Lower leg skin (tissue), 4 donors: ENCODE measurements around the gene VAMP8. TPM values are rescaled to one million over a fixed set of nuclear protein-coding genes. Genes with fewer than 3 reads are reported as not detected.

Experiments used
- DNase-seq, 2 donors: peaks; one replicate each; pipeline ENCODE4 v3.0.0-alpha.2; 2019; ENCODE audit warnings: low spot score in 2 of 2
- H3K4me3 ChIP-seq: fragments of 200-600 bp; sonication (generic); 2 replicates; pipeline ENCODE4 v1.5.1; 2017; ENCODE audit warnings: mild to moderate bottlenecking, low read depth; ENCODE audit not compliant: poor library complexity, severe bottlenecking
- POLR2A ChIP-seq, 2 donors: fragments of 450-650 bp; IDR thresholded peaks; one replicate each; pipeline ENCODE4 v1.6.1; 2016 to 2017; ENCODE audit warnings: antibody characterized with exemption in 2 of 2, mild to moderate bottlenecking in 1 of 2, moderate library complexity in 1 of 2
- WGBS, 2 donors: methylation state at CpG; one replicate each; pipeline ENCODE4 v1.1.5; 2018; 5-methylcytosine and 5-hydroxymethylcytosine counted together
- intact Hi-C: fragments of 100-400 bp; cut with DNase I; formaldehyde crosslinking; loops from one replicate; pipeline ENCODE4 v1.15.0; 2023; ENCODE audit warnings: low total_unique reads
- total RNA-seq, 4 donors: library from RNA; depleted of rRNA; stranded (reverse); fragments of >200 nt; gene quantifications; one replicate each; pipeline ENCODE4 v1.1.0, GENCODE V29; 2016
- TF ChIP-seq, protein P1 (sequence below), 3 donors: fragments of 450-650 bp; IDR thresholded peaks; one replicate each; pipeline ENCODE4 v1.5.1; 2016; ENCODE audit warnings: antibody characterized with exemption in 3 of 3, mild to moderate bottlenecking in 3 of 3, moderate library complexity in 2 of 3

The VAMP8 gene
- total RNA-seq, 4 donors from 2014 or later: 88.3 to 207 (median 113) TPM

DNA sequence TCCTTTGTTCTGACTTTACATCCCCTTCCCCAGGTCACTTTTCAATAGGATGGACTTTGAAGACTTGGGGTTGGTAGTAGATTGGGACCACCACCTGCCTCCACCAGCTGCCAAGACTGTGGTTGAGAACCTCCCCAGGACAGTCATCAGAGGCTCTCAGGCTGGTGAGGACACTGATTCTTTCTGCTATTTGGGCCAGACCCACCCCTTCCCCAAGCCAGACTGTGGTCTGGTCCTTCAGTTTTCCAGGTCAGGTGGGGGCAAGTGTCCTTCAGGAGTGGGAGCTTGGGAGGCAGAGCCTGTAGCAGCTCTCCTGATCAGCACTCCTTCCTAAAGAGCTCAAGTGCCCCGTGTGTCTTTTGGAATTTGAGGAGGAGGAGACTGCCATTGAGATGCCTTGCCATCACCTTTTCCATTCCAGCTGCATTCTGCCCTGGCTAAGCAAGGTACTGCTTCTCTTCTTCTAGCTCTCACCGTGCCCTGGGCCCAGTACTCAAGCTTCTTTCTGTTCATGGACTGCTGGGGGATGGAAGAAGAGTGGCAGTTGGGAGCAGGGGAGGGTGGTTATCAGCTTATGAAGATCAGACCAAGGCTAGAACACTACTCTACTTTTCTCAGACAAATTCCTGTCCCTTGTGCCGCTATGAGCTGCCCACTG, 19.2 kb downstream of the VAMP8 start:
- intact Hi-C loops: no loop called here
- no peak for DNase-seq
- 74 to 76% methylated on average over 3 of the region's 3 CpGs for WGBS, 2 donors
- H3K4me3 ChIP-seq: no peak overlapping the region
- TF ChIP-seq, protein P1, sequence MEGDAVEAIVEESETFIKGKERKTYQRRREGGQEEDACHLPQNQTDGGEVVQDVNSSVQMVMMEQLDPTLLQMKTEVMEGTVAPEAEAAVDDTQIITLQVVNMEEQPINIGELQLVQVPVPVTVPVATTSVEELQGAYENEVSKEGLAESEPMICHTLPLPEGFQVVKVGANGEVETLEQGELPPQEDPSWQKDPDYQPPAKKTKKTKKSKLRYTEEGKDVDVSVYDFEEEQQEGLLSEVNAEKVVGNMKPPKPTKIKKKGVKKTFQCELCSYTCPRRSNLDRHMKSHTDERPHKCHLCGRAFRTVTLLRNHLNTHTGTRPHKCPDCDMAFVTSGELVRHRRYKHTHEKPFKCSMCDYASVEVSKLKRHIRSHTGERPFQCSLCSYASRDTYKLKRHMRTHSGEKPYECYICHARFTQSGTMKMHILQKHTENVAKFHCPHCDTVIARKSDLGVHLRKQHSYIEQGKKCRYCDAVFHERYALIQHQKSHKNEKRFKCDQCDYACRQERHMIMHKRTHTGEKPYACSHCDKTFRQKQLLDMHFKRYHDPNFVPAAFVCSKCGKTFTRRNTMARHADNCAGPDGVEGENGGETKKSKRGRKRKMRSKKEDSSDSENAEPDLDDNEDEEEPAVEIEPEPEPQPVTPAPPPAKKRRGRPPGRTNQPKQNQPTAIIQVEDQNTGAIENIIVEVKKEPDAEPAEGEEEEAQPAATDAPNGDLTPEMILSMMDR (IDR thresholded peaks at IDR 0.05): no peak
- TF ChIP-seq POLR2A (IDR thresholded peaks at IDR 0.05): no peak

DNA sequence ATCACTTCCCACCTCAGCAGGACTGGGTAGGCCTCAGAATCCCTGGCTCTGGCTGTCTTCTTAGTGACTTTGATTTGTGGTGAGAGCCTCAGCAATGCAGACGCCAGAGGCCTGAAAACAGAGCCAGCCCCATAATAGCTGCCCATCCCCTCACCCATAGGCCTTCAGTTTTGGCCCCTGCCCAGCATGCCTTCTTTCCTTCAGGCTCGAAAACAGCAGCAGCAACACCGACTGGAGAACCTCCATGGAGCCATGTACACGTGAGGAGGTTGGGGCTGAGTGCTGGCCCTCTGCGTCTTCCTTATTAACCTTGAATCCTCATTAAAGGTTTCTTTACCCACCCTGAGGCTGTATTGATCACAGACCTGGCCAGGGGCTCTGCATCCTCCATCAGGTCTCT, 19.9 kb downstream of the VAMP8 start:
- no peak for DNase-seq
- intact Hi-C loops: no loop called here
- TF ChIP-seq, protein P1 (IDR thresholded peaks at IDR 0.05): no peak
- TF ChIP-seq POLR2A (IDR thresholded peaks at IDR 0.05): no peak
- H3K4me3 ChIP-seq: no peak overlapping the region
- WGBS, 2 donors: 81 to 86% methylated on average over 5 of the region's 5 CpGs

DNA sequence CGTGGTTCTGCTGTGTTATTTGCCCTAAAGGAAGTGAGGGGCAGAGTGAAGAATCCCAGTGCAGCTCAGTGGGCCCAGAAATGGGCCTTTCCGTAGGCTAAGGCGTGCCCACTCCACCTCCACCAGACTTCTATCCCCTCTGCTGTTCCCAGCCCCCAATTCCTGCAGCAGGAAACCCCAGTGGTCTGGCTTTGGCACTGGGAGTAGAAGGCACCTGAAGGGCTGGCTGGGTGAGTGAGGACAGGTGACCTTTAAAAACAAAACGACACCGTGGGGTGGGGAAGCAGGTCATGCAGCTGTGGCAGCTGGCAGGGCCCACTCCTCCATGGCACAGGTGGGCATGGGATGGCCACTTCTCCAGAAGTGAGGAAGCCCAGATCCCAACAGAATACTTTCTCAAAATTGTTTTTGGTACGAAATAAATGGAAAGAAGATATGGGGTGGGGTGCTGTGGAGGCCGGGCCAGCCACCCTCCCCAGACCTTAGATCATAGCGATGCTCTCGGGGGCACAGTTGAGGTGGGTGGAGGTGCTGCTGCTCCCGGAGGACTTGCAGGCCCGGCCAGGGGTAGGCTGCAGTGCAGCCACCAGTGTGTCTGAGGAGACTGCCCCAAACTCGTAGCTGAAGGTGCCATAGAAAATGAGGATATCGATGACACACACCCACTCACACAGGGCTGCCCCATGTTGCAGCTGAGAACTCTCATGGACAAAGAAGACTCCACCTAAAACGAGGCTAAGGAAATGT, 21.4 kb downstream of the VAMP8 start:
- intact Hi-C loops: no loop called here
- no peak overlapping the region for H3K4me3 ChIP-seq
- no peak for TF ChIP-seq POLR2A (IDR thresholded peaks at IDR 0.05)
- TF ChIP-seq, protein P1 (IDR thresholded peaks at IDR 0.05): no peak
- no peak for DNase-seq
- WGBS, 2 donors: 75 to 79% methylated on average over 14 of the region's 14 CpGs

DNA sequence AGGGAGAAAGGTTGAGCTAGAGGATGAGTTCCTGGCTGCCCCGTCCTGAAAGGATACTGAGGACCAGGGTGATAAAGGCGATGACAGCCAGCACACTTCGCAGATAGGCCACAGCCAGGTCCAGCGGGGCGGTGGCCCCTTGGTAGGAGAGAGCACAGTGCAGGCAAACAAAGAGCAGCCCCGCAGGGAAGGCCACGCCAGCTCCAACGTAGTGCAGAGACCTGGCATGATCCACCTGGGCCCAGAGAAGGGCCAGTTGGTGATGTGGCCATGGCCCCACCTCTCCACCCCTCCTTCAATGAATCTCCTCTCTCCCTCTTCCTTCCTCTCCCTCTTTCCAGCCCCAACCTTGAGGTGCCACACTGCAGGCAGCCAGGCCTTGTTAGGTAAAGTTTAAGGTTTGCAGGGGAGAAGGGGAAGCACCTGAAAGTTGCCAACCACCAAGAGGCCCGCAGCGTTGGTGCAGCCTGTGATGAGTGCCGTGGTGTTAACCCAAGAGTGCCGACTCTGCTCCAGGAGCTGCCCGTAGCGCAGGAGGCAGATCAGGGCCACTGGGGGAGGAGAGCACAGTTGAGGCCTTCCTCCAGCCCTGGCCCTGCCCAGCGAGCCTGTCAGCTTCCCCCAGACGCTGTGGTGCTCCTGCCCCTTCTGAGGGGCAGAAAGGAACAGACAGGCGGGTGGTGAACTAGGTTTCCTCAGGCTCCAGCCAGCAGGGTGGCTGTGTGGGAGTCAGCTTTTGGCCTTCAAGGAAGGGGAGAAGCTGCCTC, 22.3 kb downstream of the VAMP8 start:
- WGBS, 2 donors: 58% methylated on average over 15 to 17 of the region's 17 CpGs

DNA sequence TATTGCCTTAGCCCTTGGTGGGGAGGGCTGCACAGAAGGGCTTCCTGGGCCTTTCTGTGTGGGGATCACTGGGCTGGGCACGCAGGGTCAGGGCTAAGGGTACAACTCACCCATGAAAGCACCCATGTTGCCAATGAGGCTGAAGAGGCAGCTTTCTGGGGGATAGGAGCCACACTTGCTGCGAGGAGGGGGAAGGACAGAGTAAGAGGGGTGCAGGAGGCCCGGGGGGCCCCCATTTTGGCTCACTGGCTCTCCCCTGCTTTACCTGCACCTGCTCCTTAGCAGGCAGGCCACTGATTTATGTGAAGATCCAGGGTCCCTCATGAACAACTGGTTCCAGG, 22.8 kb downstream of the VAMP8 start:
- intact Hi-C loops: no loop called here
- no peak overlapping the region for H3K4me3 ChIP-seq
- WGBS, 2 donors: 75% methylated on average over 3 of the region's 3 CpGs
- no peak for DNase-seq
- TF ChIP-seq, protein P1 (IDR thresholded peaks at IDR 0.05): no peak
- TF ChIP-seq POLR2A (IDR thresholded peaks at IDR 0.05): no peak

More for the DNA sequence above, 22.3 kb downstream of the VAMP8 start:
- intact Hi-C loops: no loop called here
- TF ChIP-seq, protein P1 (IDR thresholded peaks at IDR 0.05): no peak
- no peak for TF ChIP-seq POLR2A (IDR thresholded peaks at IDR 0.05)
- no peak for DNase-seq
- H3K4me3 ChIP-seq: no peak overlapping the region
